Activated T-helper 2 cell treated with anti-CD3 and anti-CD28 coated beads, Interferon-gamma antibody, Interleukin-2, Interleukin-4, amounts not matched to agents 10 μg/mL and 5 μg/mL and 100 μg/mL, durations not matched to agents 14 hours and 24 hours and 36 hours (primary cell): ENCODE data around the gene HMCN1. TPM values are rescaled to one million over a fixed set of nuclear protein-coding genes. Genes with fewer than 3 reads are reported as not detected.

Experiments used
- DNase-seq: peaks from one replicate; pipeline ENCODE4 v3.0.0; 2021; ENCODE audit warnings: low spot score
- H3K27ac Mint-ChIP-seq: one replicate; pipeline ENCODE4 v1.8.0; 2021; ENCODE audit warnings: mixed read lengths
- H3K27me3 Mint-ChIP-seq: one replicate; pipeline ENCODE4 v1.8.0; 2021; ENCODE audit warnings: low read depth, mixed read lengths
- H3K36me3 Mint-ChIP-seq: one replicate; pipeline ENCODE4 v1.8.0; 2021; ENCODE audit warnings: low read depth, mixed read lengths
- H3K4me1 Mint-ChIP-seq: one replicate; pipeline ENCODE4 v1.8.0; 2021; ENCODE audit warnings: low read depth, mixed read lengths
- H3K4me3 Mint-ChIP-seq: one replicate; pipeline ENCODE4 v1.8.0; 2021; ENCODE audit warnings: low read depth, mild to moderate bottlenecking, moderate library complexity, mixed read lengths
- H3K9me3 Mint-ChIP-seq: one replicate; pipeline ENCODE4 v1.8.0; 2021; ENCODE audit warnings: mixed read lengths
- intact Hi-C: fragments of 100-400 bp; cut with micrococcal nuclease; formaldehyde crosslinking; loops from one replicate; pipeline ENCODE4 v1.15.1; 2023
- total RNA-seq: library from RNA; stranded (reverse); gene quantifications from 2 replicates; pipeline ENCODE4 v1.2.3, GENCODE V29; 2022

HMCN1 gene
- total RNA-seq, 1 donor from 2014 or later = 0.18 TPM

GRCh38 chr1:186054932-186055331, 320.7 kb downstream of the HMCN1 start:
- Mint-ChIP-seq H3K36me3 (no peaks in the 10 kb centered on the region), H3K4me3 (no peak overlapping the region), H3K9me3 (no peaks in the 10 kb centered on the region), H3K27ac (no peak overlapping the region), H3K27me3 (no peaks in the 10 kb centered on the region), H3K4me1 (peaks cover 1% of the 10 kb centered on the region)
- no peak for DNase-seq
- intact Hi-C loops = no loop called here

GRCh38 chr1:186055846-186056245, 321.7 kb downstream of the HMCN1 start:
- Mint-ChIP-seq H3K4me1 (no peaks in the 10 kb centered on the region), H3K27ac (no peak overlapping the region), H3K27me3 (no peaks in the 10 kb centered on the region), H3K36me3 (no peaks in the 10 kb centered on the region), H3K9me3 (no peaks in the 10 kb centered on the region), H3K4me3 (no peak overlapping the region)
- intact Hi-C loops = no loop called here
- DNase-seq = no peak

DNA sequence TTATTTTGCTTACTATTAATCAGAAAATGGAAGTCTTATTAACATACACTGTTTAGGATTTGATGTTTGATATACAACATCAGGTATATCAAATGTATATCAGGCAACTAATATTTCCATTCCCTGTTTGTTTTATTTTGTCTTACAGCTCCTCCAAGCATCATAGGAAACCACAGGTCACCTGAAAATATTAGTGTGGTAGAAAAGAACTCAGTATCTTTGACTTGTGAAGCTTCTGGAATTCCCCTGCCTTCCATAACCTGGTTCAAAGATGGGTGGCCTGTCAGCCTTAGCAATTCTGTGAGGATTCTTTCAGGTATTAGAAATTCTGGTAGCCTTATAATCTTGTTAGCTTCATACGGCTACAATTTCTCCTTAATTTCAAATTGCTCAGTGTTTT, 322.9 kb downstream of the HMCN1 start:
- H3K27ac Mint-ChIP-seq = no peak overlapping the region
- no peaks in the 10 kb centered on the region for H3K4me1 Mint-ChIP-seq
- H3K36me3 Mint-ChIP-seq = no peaks in the 10 kb centered on the region
- H3K9me3 Mint-ChIP-seq = no peaks in the 10 kb centered on the region
- no peaks in the 10 kb centered on the region for H3K27me3 Mint-ChIP-seq
- no peak for DNase-seq
- intact Hi-C loops = no loop called here
- H3K4me3 Mint-ChIP-seq = no peak overlapping the region

GRCh38 chr1:186059311-186059710, 325.1 kb downstream of the HMCN1 start:
- H3K4me3 Mint-ChIP-seq = no peak overlapping the region
- H3K27me3 Mint-ChIP-seq = no peaks in the 10 kb centered on the region
- H3K9me3 Mint-ChIP-seq = no peaks in the 10 kb centered on the region
- H3K27ac Mint-ChIP-seq = no peak overlapping the region
- intact Hi-C loops = no loop called here
- no peaks in the 10 kb centered on the region for H3K4me1 Mint-ChIP-seq
- no peak for DNase-seq
- H3K36me3 Mint-ChIP-seq = no peaks in the 10 kb centered on the region

DNA sequence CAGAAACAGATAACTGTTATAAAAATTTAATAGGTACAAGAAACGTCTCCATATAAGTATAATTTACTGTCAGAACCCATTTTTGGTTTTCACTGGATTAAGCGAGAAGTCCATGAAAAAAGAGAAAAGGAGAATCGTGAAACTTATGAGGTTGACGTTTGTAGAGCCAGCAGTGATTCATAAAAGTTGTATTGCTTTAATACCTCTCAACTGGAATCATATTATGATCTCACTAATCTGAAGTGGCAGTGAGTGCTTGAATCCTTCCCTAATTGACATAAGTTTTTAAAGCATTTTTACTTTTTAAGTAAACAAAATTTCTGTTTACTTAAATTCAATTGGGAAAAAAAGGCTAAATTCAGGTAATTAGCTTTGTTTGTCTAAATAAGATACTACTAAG, 325.6 kb downstream of the HMCN1 start:
- no peak overlapping the region for H3K4me3 Mint-ChIP-seq
- intact Hi-C loops = no loop called here
- H3K27ac Mint-ChIP-seq = no peak overlapping the region
- no peak for DNase-seq
- H3K27me3 Mint-ChIP-seq = no peaks in the 10 kb centered on the region
- no peaks in the 10 kb centered on the region for H3K4me1 Mint-ChIP-seq
- H3K9me3 Mint-ChIP-seq = no peaks in the 10 kb centered on the region
- no peaks in the 10 kb centered on the region for H3K36me3 Mint-ChIP-seq

GRCh38 chr1:186060226-186060625, 326.0 kb downstream of the HMCN1 start:
- Mint-ChIP-seq H3K27me3 (no peaks in the 10 kb centered on the region), H3K4me1 (no peaks in the 10 kb centered on the region), H3K9me3 (no peaks in the 10 kb centered on the region), H3K36me3 (no peaks in the 10 kb centered on the region), H3K4me3 (no peak overlapping the region), H3K27ac (no peak overlapping the region)
- no peak for DNase-seq
- intact Hi-C loops = no loop called here

GRCh38 chr1:186063091-186063657, 329.0 kb downstream of the HMCN1 start:
- no peaks in the 10 kb centered on the region for H3K27me3 Mint-ChIP-seq

GRCh38 chr1:186066411-186066810, 332.2 kb downstream of the HMCN1 start:
- Mint-ChIP-seq H3K4me3 (no peak overlapping the region), H3K36me3 (no peaks in the 10 kb centered on the region), H3K27me3 (peaks cover 3% of the 10 kb centered on the region)

More at GRCh38 chr1:186063091-186063657, 329.0 kb downstream of the HMCN1 start:
- intact Hi-C loops = no loop called here
- no peak overlapping the region for H3K4me3 Mint-ChIP-seq
- no peak for DNase-seq
- no peaks in the 10 kb centered on the region for H3K4me1 Mint-ChIP-seq
- H3K36me3 Mint-ChIP-seq = no peaks in the 10 kb centered on the region
- H3K27ac Mint-ChIP-seq = no peak overlapping the region
- H3K9me3 Mint-ChIP-seq = no peaks in the 10 kb centered on the region

DNA sequence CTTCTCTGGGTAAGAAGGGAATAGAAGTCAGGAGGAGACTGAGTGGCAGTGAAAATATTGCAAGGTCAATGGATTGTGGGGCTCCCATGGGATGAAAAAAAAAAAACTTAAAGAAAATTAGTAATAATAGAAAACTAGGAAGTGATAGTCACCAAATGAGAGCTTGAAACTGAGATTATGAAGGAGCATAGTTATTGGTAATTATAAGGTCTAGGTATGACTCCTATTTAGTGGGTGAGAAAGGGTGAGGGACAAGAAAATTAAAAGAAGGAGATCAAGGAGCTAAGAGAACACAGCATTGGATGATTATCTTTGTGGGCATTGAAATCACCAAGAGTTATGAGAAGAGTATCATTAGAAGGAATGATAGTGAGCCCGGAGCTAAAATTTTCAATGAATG, 339.5 kb downstream of the HMCN1 start:
- Mint-ChIP-seq H3K36me3 (no peaks in the 10 kb centered on the region), H3K9me3 (no peaks in the 10 kb centered on the region), H3K27me3 (peaks cover 4% of the 10 kb centered on the region), H3K27ac (no peak overlapping the region), H3K4me3 (no peak overlapping the region), H3K4me1 (no peaks in the 10 kb centered on the region)
- intact Hi-C loops = no loop called here
- no peak for DNase-seq

More at GRCh38 chr1:186066411-186066810, 332.2 kb downstream of the HMCN1 start:
- Mint-ChIP-seq H3K9me3 (no peaks in the 10 kb centered on the region), H3K27ac (no peak overlapping the region), H3K4me1 (no peaks in the 10 kb centered on the region)
- intact Hi-C loops = no loop called here
- no peak for DNase-seq

DNA sequence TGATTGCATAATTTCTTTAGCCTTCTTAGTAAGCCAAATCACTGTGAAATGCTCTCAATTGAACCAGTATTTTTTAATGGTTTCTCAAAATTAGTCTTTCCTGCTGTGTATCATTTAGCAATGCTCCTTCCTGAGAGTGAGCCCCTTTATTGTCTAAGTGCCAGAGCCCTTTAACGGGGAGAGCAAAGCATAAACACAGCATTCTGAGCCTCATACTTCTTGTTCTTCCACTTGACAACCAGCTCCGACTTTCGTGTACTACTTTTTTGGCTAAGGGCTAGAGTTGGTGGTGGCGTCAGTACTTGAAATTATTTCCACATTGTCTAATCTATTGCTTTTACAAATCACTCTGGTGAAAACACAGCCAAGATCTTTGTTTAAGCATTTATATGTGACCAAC, 341.8 kb downstream of the HMCN1 start:
- DNase-seq = no peak
- Mint-ChIP-seq H3K27me3 (peaks cover 2% of the 10 kb centered on the region), H3K36me3 (no peaks in the 10 kb centered on the region), H3K27ac (no peak overlapping the region), H3K4me3 (no peak overlapping the region), H3K9me3 (no peaks in the 10 kb centered on the region), H3K4me1 (peaks cover 8% of the 10 kb centered on the region)
- intact Hi-C loops = no loop called here

GRCh38 chr1:186078245-186078644, 344.1 kb downstream of the HMCN1 start:
- Mint-ChIP-seq H3K27me3 (peaks cover 2% of the 10 kb centered on the region), H3K36me3 (no peaks in the 10 kb centered on the region), H3K4me3 (no peak overlapping the region), H3K4me1 (peaks cover 8% of the 10 kb centered on the region), H3K27ac (no peak overlapping the region), H3K9me3 (no peaks in the 10 kb centered on the region)
- intact Hi-C loops = no loop called here
- no peak for DNase-seq

- H3K9me3 Mint-ChIP-seq = no peaks in the 10 kb centered on the region
- no peaks in the 10 kb centered on the region for H3K36me3 Mint-ChIP-seq
- peaks cover 8% of the 10 kb centered on the region for H3K4me1 Mint-ChIP-seq
- DNase-seq = no peak
- intact Hi-C loops = no loop called here
- H3K27ac Mint-ChIP-seq = no peak overlapping the region
- H3K4me3 Mint-ChIP-seq = no peak overlapping the region
- H3K27me3 Mint-ChIP-seq = peaks cover 2% of the 10 kb centered on the region
Measured at GRCh38 chr1:186079084-186079684, 345.0 kb downstream of the HMCN1 start.

- intact Hi-C loops = no loop called here
- DNase-seq = no peak
- Mint-ChIP-seq H3K4me3 (no peak overlapping the region), H3K27ac (no peak overlapping the region), H3K4me1 (peaks cover 8% of the 10 kb centered on the region), H3K36me3 (no peaks in the 10 kb centered on the region), H3K27me3 (no peaks in the 10 kb centered on the region), H3K9me3 (no peaks in the 10 kb centered on the region)
Measured at GRCh38 chr1:186082235-186082937, 348.2 kb downstream of the HMCN1 start.
